Stomach (tissue), 4 donors: ENCODE data around the gene PTGFRN.

Source experiments
- EP300 ChIP-seq: sonication (generic); formaldehyde crosslinking; IDR thresholded peaks from one replicate; pipeline ENCODE4 v1.6.1; 2017; ENCODE audit warnings: antibody characterized with exemption
- POLR2A ChIP-seq, 4 donors: fragments of 450-650 bp; IDR thresholded peaks; one replicate each; pipeline ENCODE4 v1.6.1; 2016; ENCODE audit warnings: antibody characterized with exemption in 4 of 4, control low read depth in 2 of 4, mild to moderate bottlenecking in 1 of 4, moderate library complexity in 1 of 4
- POLR2AphosphoS5 ChIP-seq, 3 donors: sonication (generic); formaldehyde crosslinking; IDR thresholded peaks; one replicate each; pipeline ENCODE4 v1.6.1; 2016; ENCODE audit warnings: antibody characterized with exemption in 3 of 3
- TF ChIP-seq, protein P1 (sequence below), 7 experiments: fragments of 450-650 bp in 4 of 7; fragments of 200-600 bp in 3 of 7; sonication (generic) in 3 of 7; IDR thresholded peaks; one replicate each; pipeline ENCODE4 v1.5.1; 2016 to 2019; ENCODE audit warnings: antibody characterized with exemption in 7 of 7, control low read depth in 2 of 7, mild to moderate bottlenecking in 1 of 7

DNA sequence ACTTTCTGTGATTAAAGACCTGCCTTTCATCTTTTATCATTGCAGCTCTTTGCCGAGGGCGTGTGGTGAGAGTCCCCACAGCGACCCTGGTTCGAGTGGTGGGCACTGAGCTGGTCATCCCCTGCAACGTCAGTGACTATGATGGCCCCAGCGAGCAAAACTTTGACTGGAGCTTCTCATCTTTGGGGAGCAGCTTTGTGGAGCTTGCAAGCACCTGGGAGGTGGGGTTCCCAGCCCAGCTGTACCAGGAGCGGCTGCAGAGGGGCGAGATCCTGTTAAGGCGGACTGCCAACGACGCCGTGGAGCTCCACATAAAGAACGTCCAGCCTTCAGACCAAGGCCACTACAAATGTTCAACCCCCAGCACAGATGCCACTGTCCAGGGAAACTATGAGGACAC, 32.0 kb downstream of the PTGFRN start:
- TF ChIP-seq, protein P1, sequence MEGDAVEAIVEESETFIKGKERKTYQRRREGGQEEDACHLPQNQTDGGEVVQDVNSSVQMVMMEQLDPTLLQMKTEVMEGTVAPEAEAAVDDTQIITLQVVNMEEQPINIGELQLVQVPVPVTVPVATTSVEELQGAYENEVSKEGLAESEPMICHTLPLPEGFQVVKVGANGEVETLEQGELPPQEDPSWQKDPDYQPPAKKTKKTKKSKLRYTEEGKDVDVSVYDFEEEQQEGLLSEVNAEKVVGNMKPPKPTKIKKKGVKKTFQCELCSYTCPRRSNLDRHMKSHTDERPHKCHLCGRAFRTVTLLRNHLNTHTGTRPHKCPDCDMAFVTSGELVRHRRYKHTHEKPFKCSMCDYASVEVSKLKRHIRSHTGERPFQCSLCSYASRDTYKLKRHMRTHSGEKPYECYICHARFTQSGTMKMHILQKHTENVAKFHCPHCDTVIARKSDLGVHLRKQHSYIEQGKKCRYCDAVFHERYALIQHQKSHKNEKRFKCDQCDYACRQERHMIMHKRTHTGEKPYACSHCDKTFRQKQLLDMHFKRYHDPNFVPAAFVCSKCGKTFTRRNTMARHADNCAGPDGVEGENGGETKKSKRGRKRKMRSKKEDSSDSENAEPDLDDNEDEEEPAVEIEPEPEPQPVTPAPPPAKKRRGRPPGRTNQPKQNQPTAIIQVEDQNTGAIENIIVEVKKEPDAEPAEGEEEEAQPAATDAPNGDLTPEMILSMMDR (IDR thresholded peaks at IDR 0.05), result no peak
- TF ChIP-seq POLR2A (IDR thresholded peaks at IDR 0.05) (no peak), EP300 (no peak), POLR2AphosphoS5 (IDR thresholded peaks at IDR 0.05) (no peak)
